Right renal pelvis (tissue), 4 donors: ENCODE results near the gene TSN. TPM values are rescaled to one million over a fixed set of nuclear protein-coding genes. Genes with fewer than 3 reads are reported as not detected.
"Not testable (repeated sequence)": the region's sequence is repeated elsewhere in the genome, so short reads cannot be mapped to it uniquely, and the experiment has no call there.

Experiments
- DNase-seq, 4 donors: peaks; one replicate each; pipeline ENCODE4 v3.0.0-alpha.2; 2013; ENCODE audit warnings: low read depth in 4 of 4, low spot score in 3 of 4, missing footprints in 1 of 4
- polyA plus RNA-seq, 4 donors: library from polyadenylated mRNA; unstranded; fragments of 120-200 nt; gene quantifications; one replicate each; pipeline ENCODE4 v1.2.1, GENCODE V29; 2013; ENCODE audit not compliant: insufficient read length in 4 of 4

The TSN gene
- 10 to 100 TPM; 84.9 to 96.6 (median 91.2) TPM for polyA plus RNA-seq

- DNase-seq = peak; percentile 92 to 98 (median 96)
Measured at GRCh38 chr2:121755237-121756111, at the start of gene TSN. TSN (plus strand) TSS chr2:121755651; CDS start chr2:121755780, 129 bp downstream.

- DNase-seq = no peak
Measured at GRCh38 chr2:121705958-121706357, 49.5 kb upstream of the TSN start.

GRCh38 chr2:121707344-121707919 is 48.0 kb upstream of the TSN start:
- peak in 3 of 4 donors; percentile 32 to 51 (median 45) for DNase-seq

- no peak for DNase-seq
Measured at GRCh38 chr2:121707920-121708361, 47.5 kb upstream of the TSN start.

DNA sequence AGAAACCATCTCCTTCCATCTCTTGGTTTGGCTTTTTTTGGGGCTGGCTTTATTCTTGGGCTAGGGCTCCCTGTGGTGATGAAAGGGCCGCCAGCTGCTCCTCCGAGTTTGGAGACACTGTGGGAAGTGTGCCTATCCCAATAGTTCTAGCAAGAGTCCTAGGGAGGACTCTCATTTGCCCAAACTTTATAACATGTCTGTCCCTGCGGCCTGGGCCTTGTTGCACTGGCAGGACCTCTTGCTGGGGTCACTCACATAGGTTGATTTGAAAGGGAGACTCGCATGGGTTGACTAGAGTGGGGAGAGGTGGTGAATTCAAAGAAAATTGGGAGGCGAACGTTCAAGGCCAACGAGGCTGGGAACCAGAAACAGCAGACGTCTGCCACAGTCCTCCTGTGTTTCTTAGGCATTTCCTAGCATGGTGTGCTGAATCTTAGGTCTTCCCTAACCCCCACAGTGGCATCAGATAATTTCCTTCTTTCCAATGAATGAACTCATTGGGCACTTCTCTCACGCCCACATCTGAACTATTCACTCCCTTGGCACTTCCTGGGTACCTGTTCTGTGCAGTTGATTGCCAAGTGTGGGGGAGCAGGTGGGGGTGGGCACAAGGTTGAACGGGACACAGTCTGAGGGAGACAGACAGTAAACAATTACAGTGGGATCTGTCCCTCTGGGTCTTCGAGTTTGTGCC is 45.5 kb upstream of the TSN start:
- DNase-seq = no peak

DNA sequence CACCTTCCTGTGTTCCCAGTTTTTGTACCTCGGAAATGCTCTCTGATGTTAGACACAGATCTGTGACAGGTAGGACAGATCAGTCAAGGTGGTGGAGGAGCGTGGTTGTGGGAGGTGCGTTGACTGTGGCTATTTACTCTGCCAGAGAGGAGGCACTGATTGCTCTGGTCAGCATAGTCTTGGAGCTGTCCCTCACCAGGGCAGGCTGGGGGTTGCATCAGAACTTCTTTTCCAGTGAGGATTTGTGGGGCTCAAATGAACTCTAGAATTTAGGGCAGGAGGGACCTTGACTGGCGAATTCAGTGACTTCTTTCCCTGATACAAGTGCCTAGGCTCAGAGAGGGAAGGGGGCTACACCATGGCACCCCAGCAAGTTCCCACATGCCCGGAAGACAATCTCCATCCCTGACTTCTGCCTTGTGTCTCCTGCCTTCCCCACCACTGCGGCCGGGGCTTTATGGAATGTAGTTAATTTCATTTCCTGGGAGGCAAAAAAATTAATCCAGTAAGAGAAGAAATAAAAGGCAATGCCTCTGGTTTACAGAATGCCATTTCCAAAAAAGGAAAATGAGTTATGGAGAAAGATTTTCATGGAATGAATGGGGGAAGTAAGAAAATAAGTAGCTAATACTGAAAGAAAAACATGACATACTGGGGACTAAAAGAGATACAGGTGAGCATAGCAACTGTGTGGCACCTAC is 44.8 kb upstream of the TSN start:
- DNase-seq = no peak

DNA sequence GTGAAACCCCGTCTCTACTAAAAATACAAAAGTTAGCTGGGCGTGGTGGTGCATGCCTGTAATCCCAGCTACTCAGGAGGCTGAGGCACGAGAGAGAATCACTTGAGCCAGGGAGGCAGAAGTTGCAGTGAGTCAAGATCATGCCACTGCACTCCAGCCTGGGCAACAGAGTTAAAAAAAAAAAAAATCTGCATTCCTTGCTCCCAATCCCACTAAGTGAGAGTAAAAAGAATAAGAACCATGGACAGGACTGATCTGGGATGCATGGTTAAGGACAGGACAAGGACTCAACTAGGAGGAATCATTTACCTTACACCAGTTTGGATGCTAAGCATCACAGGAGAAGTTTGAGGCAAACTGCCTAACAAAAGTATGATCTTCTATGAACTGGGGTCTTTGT is 44.0 kb upstream of the TSN start:
- not testable (repeated sequence) for DNase-seq

DNA sequence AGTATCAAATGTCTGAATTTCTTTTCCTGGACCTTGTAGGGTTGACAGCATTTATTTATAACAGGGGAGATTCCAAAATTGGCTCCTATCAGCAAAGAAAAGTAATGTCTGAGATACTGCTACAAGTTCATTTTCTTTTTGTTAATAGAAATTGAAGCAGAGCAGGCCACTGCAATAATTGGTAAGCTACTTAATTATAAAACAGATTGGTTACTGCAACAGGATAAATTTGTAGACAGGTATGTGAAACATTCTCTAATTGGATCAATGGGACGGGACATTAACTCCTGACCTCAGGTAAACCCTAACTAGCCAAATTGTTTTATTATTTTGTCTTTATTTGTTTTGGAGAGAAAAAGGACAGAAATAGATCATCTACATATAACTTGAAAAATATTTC is 39.3 kb upstream of the TSN start:
- no peak for DNase-seq

DNA sequence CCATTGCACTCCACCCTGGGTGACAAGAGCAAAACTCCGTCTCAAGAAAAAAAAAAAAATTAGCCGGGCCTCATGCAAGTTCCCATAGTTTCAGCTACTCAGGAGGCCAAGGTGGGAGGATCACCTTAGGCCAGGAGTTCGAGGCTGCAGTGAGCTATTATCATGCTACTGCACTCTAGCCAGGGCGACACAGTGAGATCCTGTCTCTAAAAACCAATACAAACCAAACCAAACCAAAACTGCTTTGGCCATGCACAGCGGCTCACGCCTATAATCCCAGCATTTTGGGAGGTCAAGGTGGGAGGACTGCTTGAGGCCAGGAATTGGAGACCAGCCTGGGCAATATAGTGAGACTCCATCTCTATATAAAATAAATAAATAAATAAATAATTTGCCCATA is 37.9 kb upstream of the TSN start:
- no peak for DNase-seq

GRCh38 chr2:121721926-121722325 is 33.5 kb upstream of the TSN start:
- no peak for DNase-seq

DNA sequence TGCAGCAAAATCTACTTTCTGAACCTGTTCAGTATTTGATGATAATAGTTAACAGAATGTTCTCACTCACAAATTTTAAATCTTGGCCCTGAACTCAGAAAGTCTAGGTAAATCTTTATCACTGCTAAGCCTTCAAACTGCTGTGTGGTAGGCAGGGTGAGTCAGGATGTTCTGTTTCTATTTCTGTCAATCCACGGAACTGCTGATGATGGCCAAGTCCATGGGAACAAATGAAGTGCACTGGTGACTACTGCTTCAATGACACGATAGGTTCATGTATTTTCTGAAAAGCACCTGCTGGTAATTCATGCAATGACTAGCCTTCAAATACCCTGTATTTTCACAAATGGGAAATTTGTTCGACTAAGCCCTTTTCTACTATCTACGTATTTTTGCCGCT is 33.0 kb upstream of the TSN start:
- DNase-seq = no peak

DNA sequence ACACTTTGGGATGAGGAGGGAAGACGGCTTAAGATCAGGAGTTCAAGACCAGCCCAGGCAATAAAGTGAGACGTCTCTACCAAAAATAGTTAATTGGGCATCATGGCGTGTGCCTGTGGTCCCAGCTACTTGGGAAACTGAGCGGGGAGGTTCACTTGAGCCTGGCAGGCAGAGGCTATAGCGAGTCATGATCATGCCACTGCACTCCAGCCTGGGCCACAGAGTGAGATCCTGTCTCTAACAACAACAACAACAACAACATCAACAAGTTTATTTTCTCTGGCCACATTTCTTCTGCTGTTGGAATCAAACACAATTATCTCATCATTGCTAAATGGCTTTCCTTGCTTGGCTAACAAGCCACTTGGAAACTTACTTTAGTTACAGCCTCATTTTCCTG is 32.1 kb upstream of the TSN start:
- DNase-seq = no peak

- no peak for DNase-seq
Measured at GRCh38 chr2:121727332-121727731, 28.1 kb upstream of the TSN start.

- DNase-seq = no peak
Measured at GRCh38 chr2:121727950-121728349, 27.5 kb upstream of the TSN start.

GRCh38 chr2:121731366-121731765 is 24.1 kb upstream of the TSN start:
- no peak for DNase-seq

- DNase-seq = not testable (repeated sequence)
Measured at GRCh38 chr2:121734544-121734943, 20.9 kb upstream of the TSN start.

DNA sequence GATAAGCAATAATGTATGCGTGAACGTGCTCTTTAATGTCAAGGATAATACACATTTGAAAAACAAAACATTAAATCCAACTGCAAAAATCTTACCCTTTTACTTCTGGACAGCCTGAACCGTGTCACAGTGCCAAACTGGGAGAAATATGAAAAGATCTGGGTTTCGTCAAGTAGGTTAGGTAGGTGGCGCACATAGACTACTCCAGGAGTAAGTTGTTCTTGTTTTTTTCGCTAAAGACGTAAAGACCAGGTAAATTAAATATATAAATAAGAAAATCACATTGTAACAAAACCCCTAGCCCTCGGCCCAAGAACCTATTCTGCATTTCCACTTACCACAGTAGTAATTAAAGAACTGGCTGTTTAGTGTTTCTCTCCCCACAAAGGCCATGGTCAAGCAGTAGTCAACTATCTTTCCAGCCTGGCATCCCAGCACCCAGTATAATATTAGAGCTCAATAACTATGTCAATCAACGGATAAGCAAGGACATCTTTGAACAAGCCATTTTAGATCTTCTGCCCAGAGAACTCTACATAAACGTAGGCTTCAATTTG is 19.9 kb upstream of the TSN start:
- DNase-seq = no peak

DNA sequence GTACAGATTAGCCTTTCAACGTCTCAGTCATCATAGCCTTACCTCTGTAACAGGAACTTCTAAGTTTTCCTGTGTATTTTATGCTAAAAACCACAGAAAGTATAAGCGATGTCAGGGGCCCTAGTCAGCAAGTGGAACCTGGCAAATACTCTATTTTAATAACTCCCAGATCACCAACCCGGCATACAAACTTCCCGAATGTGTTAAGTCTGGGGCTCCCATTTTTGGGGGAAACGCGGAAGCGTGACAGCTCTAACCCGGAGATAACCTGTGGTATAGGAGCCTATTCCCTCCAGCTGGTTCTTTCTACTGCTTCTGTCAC is 19.4 kb upstream of the TSN start:
- DNase-seq = no peak

- DNase-seq = peak; percentile 91 to 93 (median 92)
Measured at GRCh38 chr2:121736462-121737336, 18.8 kb upstream of the TSN start, which contains the start of gene NIFK. NIFK (minus strand) TSS chr2:121736875; CDS start chr2:121736850, 25 bp downstream.

- DNase-seq = no peak
Measured at GRCh38 chr2:121740973-121741372, 14.5 kb upstream of the TSN start.
